Glutamatergic neuron (in vitro differentiated cells): ENCODE data around the gene MYOF. TPM values are rescaled to one million over a fixed set of nuclear protein-coding genes. Genes with fewer than 3 reads are reported as not detected.
"Not testable (repeated sequence)": the region's sequence is repeated elsewhere in the genome, so short reads cannot be mapped to it uniquely, and the experiment has no call there.

ENCODE experiments used
- DNase-seq: peaks from one replicate; pipeline ENCODE4 v3.0.0; 2022
- H3K27ac Mint-ChIP-seq: one replicate; pipeline ENCODE4 v1.8.0; 2020; ENCODE audit warnings: mild to moderate bottlenecking, mixed read lengths, inconsistent platforms; ENCODE audit not compliant: unreplicated experiment
- H3K27me3 Mint-ChIP-seq: one replicate; pipeline ENCODE4 v1.8.0; 2020; ENCODE audit warnings: mild to moderate bottlenecking, moderate library complexity, mixed read lengths, inconsistent platforms; ENCODE audit not compliant: unreplicated experiment
- H3K36me3 Mint-ChIP-seq: one replicate; pipeline ENCODE4 v1.8.0; 2020; ENCODE audit warnings: mild to moderate bottlenecking, mixed read lengths, inconsistent platforms; ENCODE audit not compliant: unreplicated experiment
- H3K4me1 Mint-ChIP-seq: one replicate; pipeline ENCODE4 v1.8.0; 2020; ENCODE audit warnings: mild to moderate bottlenecking, low read depth, mixed read lengths, inconsistent platforms; ENCODE audit not compliant: unreplicated experiment
- H3K4me3 Mint-ChIP-seq: one replicate; pipeline ENCODE4 v1.8.0; 2020; ENCODE audit warnings: mild to moderate bottlenecking, mixed read lengths, inconsistent platforms; ENCODE audit not compliant: unreplicated experiment
- H3K9me3 Mint-ChIP-seq: one replicate; pipeline ENCODE4 v1.8.0; 2020; ENCODE audit warnings: mild to moderate bottlenecking, moderate library complexity, mixed read lengths, inconsistent platforms; ENCODE audit not compliant: unreplicated experiment
- CTCF ChIP-seq: fragments of 200-600 bp; sonication (generic); IDR thresholded peaks from one replicate; pipeline ENCODE4 v1.5.0; 2021; ENCODE audit not compliant: partially characterized antibody, unreplicated experiment
- total RNA-seq: library from RNA; stranded (reverse); fragmentation: NEBNext Ultra II Directional; extraction: Animal tissue kit (Norgen Biotek cat#: 25700); gene quantifications from one replicate; pipeline ENCODE4 v1.2.1, GENCODE V29; 2021; ENCODE audit not compliant: unreplicated experiment

Gene MYOF
- total RNA-seq, 1 donor from 2014 or later, result 0.42 TPM

GRCh38 chr10:93473804-93474472, 8.2 kb downstream of the MYOF start:
- TF ChIP-seq CTCF, result no peak
- Mint-ChIP-seq H3K27ac (no peak overlapping the region), H3K4me1 (no peaks in the 10 kb centered on the region), H3K36me3 (no peaks in the 10 kb centered on the region), H3K9me3 (no peaks in the 10 kb centered on the region), H3K4me3 (no peak overlapping the region), H3K27me3 (no peaks in the 10 kb centered on the region)
- no peak for DNase-seq

- DNase-seq, result no peak
- no peaks in the 10 kb centered on the region for H3K9me3 Mint-ChIP-seq
- H3K27ac Mint-ChIP-seq, result no peak overlapping the region
- H3K27me3 Mint-ChIP-seq, result no peaks in the 10 kb centered on the region
- TF ChIP-seq CTCF, result no peak
- H3K36me3 Mint-ChIP-seq, result no peaks in the 10 kb centered on the region
- H3K4me1 Mint-ChIP-seq, result no peaks in the 10 kb centered on the region
- no peak overlapping the region for H3K4me3 Mint-ChIP-seq
These were observed 9.0 kb downstream of the MYOF start for GRCh38 chr10:93473161-93473560.

- TF ChIP-seq CTCF, result no peak
- no peaks in the 10 kb centered on the region for H3K4me1 Mint-ChIP-seq
- H3K36me3 Mint-ChIP-seq, result no peaks in the 10 kb centered on the region
- no peaks in the 10 kb centered on the region for H3K9me3 Mint-ChIP-seq
- peak overlapping the region; percentile 43 for H3K27ac Mint-ChIP-seq
- H3K27me3 Mint-ChIP-seq, result no peaks in the 10 kb centered on the region
- no peak overlapping the region for H3K4me3 Mint-ChIP-seq
- no peak for DNase-seq
These were observed 11.0 kb downstream of the MYOF start for GRCh38 chr10:93471110-93471651.

- TF ChIP-seq CTCF, result no peak
- Mint-ChIP-seq H3K27ac (no peak overlapping the region), H3K27me3 (peaks cover 2% of the 10 kb centered on the region), H3K9me3 (no peaks in the 10 kb centered on the region), H3K4me1 (no peaks in the 10 kb centered on the region), H3K36me3 (no peaks in the 10 kb centered on the region), H3K4me3 (no peak overlapping the region)
- no peak for DNase-seq
These were observed 12.7 kb downstream of the MYOF start for GRCh38 chr10:93469454-93469853.

GRCh38 chr10:93468461-93469213, 13.5 kb downstream of the MYOF start:
- Mint-ChIP-seq H3K9me3 (no peaks in the 10 kb centered on the region), H3K27ac (no peak overlapping the region), H3K4me3 (no peak overlapping the region), H3K4me1 (peaks cover 3% of the 10 kb centered on the region), H3K36me3 (no peaks in the 10 kb centered on the region), H3K27me3 (peaks cover 4% of the 10 kb centered on the region)
- no peak for DNase-seq
- TF ChIP-seq CTCF, result no peak

- H3K9me3 Mint-ChIP-seq, H3K4me1 Mint-ChIP-seq, H3K27me3 Mint-ChIP-seq, H3K36me3 Mint-ChIP-seq, H3K27ac Mint-ChIP-seq, H3K4me3 Mint-ChIP-seq, DNase-seq: not testable (repeated sequence)
These were observed 14.5 kb downstream of the MYOF start for GRCh38 chr10:93467635-93468034.
